Stomach (tissue), 9 donors: Measurements from ENCODE around the gene EEF1A2. TPM values are rescaled to one million over a fixed set of nuclear protein-coding genes. Genes with fewer than 3 reads are reported as not detected.

Experiments
- DNase-seq, 2 donors: peaks; one replicate each; pipeline versions ENCODE4 v3.0.0 to v3.0.0-alpha.2; 2013 to 2019
- H3K27ac ChIP-seq, 5 donors: fragments of 200-600 bp in 4 of 5; sonication (generic) in 4 of 5; one replicate each; pipeline ENCODE4 v1.5.1; 2013 to 2019; ENCODE audit warnings: mild to moderate bottlenecking in 1 of 5, moderate library complexity in 1 of 5
- H3K27me3 ChIP-seq, 3 donors: fragments of 200-600 bp; sonication (generic); one replicate each; pipeline ENCODE4 v1.5.1; 2017 to 2019; ENCODE audit warnings: mixed run types in 1 of 3
- H3K36me3 ChIP-seq, 4 donors: fragments of 200-600 bp; sonication (generic); 1 replicate in 3 of 4; 2 replicates in 1 of 4; pipeline ENCODE4 v1.5.1; 2016 to 2019
- H3K4me1 ChIP-seq, 4 donors: fragments of 200-600 bp; sonication (generic); one replicate each; pipeline ENCODE4 v1.5.1; 2016 to 2019
- H3K4me3 ChIP-seq, 4 donors: fragments of 200-600 bp; sonication (generic) in 3 of 4; one replicate each; pipeline ENCODE4 v1.5.1; 2016 to 2019; ENCODE audit warnings: mild to moderate bottlenecking in 1 of 4
- H3K9me3 ChIP-seq, 4 donors: fragments of 200-600 bp; sonication (generic); one replicate each; pipeline ENCODE4 v1.5.1; 2016 to 2019
- EP300 ChIP-seq: sonication (generic); formaldehyde crosslinking; IDR thresholded peaks from one replicate; pipeline ENCODE4 v1.6.1; 2017; ENCODE audit warnings: antibody characterized with exemption
- POLR2A ChIP-seq, 4 donors: fragments of 450-650 bp; IDR thresholded peaks; one replicate each; pipeline ENCODE4 v1.6.1; 2016; ENCODE audit warnings: antibody characterized with exemption in 4 of 4, control low read depth in 2 of 4, mild to moderate bottlenecking in 1 of 4, moderate library complexity in 1 of 4
- POLR2AphosphoS5 ChIP-seq, 3 donors: sonication (generic); formaldehyde crosslinking; IDR thresholded peaks; one replicate each; pipeline ENCODE4 v1.6.1; 2016; ENCODE audit warnings: antibody characterized with exemption in 3 of 3
- WGBS, 5 donors: extraction: QIAGEN DNeasy Blood & Tissue Kit in 3 of 5; methylation state at CpG; one replicate each; pipeline versions ENCODE4 v1.1.5 to v1.1.7; 2013 to 2018; 5-methylcytosine and 5-hydroxymethylcytosine counted together
- intact Hi-C: fragments of 100-400 bp; cut with DNase I; formaldehyde crosslinking; loops from one replicate; pipeline ENCODE4 v1.15.1; 2023; ENCODE audit warnings: low total_unique reads
- polyA plus RNA-seq, 3 donors: library from polyadenylated mRNA; stranded (reverse); fragments of 200-250 nt; gene quantifications; one replicate each; pipeline ENCODE4 v1.2.3, GENCODE V29; 2013
- total RNA-seq, 5 donors: library from RNA; depleted of rRNA; stranded (reverse); fragments of >200 nt; gene quantifications; one replicate each; pipeline versions ENCODE4 v1.1.0 to v1.2.3, GENCODE V29; 2014 to 2016
- TF ChIP-seq, protein P1 (sequence below), 7 experiments: fragments of 450-650 bp in 4 of 7; fragments of 200-600 bp in 3 of 7; sonication (generic) in 3 of 7; IDR thresholded peaks; one replicate each; pipeline ENCODE4 v1.5.1; 2016 to 2019; ENCODE audit warnings: antibody characterized with exemption in 7 of 7, control low read depth in 2 of 7, mild to moderate bottlenecking in 1 of 7
- donor health status: healthy with polysubstance abuse.
- donor health status: Bipolar disorder and iron deficiency.
- donor health status: healthy.

Gene EEF1A2
- total and polyA plus RNA-seq, 8 donors, result 0.58 to 64.8 (median 23.8) TPM; not detected in 1

DNA sequence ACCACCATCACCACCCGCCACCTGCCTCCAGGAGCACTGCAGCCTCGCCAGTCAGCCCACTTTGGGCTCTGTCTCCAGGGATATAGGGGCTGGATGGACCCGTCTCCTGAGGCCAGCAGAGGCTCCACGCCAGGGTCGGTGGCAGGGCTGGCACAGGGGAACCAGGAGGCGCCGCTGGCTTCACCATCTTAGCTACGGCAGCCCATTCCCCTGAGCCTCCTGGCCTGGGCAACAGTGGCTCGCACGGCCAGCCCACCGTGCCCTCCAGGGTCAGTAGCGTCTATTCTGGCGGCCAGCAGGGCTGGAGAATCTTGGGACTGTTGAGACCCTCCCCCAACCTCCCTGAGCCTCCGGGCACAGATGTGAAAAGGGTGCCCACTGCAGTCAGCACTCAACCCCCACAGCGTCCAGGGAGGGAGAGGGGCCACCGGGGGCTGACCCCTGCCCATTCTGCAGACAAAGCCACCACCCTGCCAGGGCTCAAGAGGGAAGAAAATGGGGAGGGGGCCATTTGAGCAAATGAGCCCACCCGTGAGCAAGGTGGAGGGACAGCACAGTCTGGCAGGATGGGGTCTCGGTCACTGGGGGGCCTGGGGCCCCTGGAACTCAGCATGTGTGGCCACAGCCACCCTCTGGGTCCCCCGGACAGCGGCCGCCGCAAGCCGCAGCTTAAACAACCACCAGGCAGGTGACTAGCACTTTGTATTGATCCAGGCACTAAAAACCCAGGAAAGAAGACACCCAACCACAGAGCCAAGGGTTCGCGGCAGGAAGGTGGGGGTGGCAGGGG lies 55.1 kb downstream of the EEF1A2 start:
- intact Hi-C loops, result no loop called here
- H3K4me3 ChIP-seq, result no peak overlapping the region
- H3K36me3 ChIP-seq, result no peaks in the 10 kb centered on the region
- TF ChIP-seq, protein P1, sequence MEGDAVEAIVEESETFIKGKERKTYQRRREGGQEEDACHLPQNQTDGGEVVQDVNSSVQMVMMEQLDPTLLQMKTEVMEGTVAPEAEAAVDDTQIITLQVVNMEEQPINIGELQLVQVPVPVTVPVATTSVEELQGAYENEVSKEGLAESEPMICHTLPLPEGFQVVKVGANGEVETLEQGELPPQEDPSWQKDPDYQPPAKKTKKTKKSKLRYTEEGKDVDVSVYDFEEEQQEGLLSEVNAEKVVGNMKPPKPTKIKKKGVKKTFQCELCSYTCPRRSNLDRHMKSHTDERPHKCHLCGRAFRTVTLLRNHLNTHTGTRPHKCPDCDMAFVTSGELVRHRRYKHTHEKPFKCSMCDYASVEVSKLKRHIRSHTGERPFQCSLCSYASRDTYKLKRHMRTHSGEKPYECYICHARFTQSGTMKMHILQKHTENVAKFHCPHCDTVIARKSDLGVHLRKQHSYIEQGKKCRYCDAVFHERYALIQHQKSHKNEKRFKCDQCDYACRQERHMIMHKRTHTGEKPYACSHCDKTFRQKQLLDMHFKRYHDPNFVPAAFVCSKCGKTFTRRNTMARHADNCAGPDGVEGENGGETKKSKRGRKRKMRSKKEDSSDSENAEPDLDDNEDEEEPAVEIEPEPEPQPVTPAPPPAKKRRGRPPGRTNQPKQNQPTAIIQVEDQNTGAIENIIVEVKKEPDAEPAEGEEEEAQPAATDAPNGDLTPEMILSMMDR (IDR thresholded peaks at IDR 0.05), result no peak
- TF ChIP-seq POLR2AphosphoS5 (IDR thresholded peaks at IDR 0.05) (no peak), EP300 (no peak), POLR2A (IDR thresholded peaks at IDR 0.05) (no peak)
- H3K9me3 ChIP-seq, result no peaks in the 10 kb centered on the region
- H3K27me3 ChIP-seq, result peaks cover 0 to 79% (median 39%) of the 10 kb centered on the region in 3 donors
- H3K27ac ChIP-seq, result no peak overlapping the region
- H3K4me1 ChIP-seq, result no peaks in the 10 kb centered on the region
- 82 to 90% (median 86%) methylated on average over 19 to 25 of the region's 25 CpGs for WGBS, 5 donors
- no peak for DNase-seq

DNA sequence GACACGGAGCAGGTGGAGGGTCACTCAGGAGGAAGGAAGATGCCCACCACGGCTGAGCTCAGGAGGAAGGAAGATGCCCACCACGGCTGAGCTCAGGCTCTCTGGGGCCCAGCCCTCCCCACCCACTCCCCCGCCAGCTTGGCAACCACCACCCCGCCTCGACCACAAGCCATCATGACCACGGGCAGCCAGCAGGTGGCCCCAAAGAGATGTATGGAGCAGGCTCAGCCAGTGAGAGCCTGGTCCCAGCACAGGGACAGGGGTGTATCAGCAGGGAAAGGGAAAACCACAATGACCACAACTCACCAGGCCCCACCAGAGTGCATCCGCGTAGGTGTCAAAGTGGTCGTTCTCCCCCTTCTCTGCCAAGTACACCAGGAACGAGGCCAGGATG lies 56.8 kb downstream of the EEF1A2 start:
- WGBS, 5 donors, result 34 to 45% (median 41%) methylated on average over 8 to 11 of the region's 11 CpGs
- Histone ChIP-seq H3K9me3 (no peaks in the 10 kb centered on the region), H3K36me3 (no peaks in the 10 kb centered on the region), H3K27me3 (peaks cover 0 to 79% (median 22%) of the 10 kb centered on the region in 3 donors), H3K4me3 (no peak overlapping the region), H3K4me1 (no peaks in the 10 kb centered on the region), H3K27ac (no peak overlapping the region)
- peak; percentile 73 to 78 for DNase-seq
- intact Hi-C loops, result no loop called here
- TF ChIP-seq, protein P1 (IDR thresholded peaks at IDR 0.05), result peak in 4 of 7 experiments; percentile 12 to 36 (median 18)
- no peak for TF ChIP-seq POLR2AphosphoS5 (IDR thresholded peaks at IDR 0.05)

GRCh38 chr20:63441136-63442099 lies 57.5 kb downstream of the EEF1A2 start:
- Histone ChIP-seq H3K27ac (no peak overlapping the region), H3K4me1 (no peaks in the 10 kb centered on the region), H3K36me3 (no peaks in the 10 kb centered on the region), H3K27me3 (peaks cover 0 to 74% (median 15%) of the 10 kb centered on the region in 3 donors), H3K9me3 (no peaks in the 10 kb centered on the region), H3K4me3 (no peak overlapping the region)
- intact Hi-C loops, result no loop called here
- no peak for DNase-seq
- WGBS, 5 donors, result 39 to 50% (median 40%) methylated on average over 20 to 22 of the region's 22 CpGs
- no peak for TF ChIP-seq EP300
- TF ChIP-seq, protein P1 (IDR thresholded peaks at IDR 0.05), result no peak
- no peak for TF ChIP-seq POLR2A (IDR thresholded peaks at IDR 0.05)

GRCh38 chr20:63440366-63440955 lies 58.4 kb downstream of the EEF1A2 start:
- Histone ChIP-seq H3K4me1 (no peaks in the 10 kb centered on the region), H3K27ac (no peak overlapping the region), H3K36me3 (no peaks in the 10 kb centered on the region), H3K4me3 (no peak overlapping the region), H3K9me3 (no peaks in the 10 kb centered on the region), H3K27me3 (peaks cover 0 to 65% (median 10%) of the 10 kb centered on the region in 3 donors)
- TF ChIP-seq POLR2AphosphoS5 (IDR thresholded peaks at IDR 0.05) (no peak), POLR2A (IDR thresholded peaks at IDR 0.05) (no peak), EP300 (no peak)
- TF ChIP-seq, protein P1 (IDR thresholded peaks at IDR 0.05), result no peak
- 73 to 83% (median 80%) methylated on average over 20 to 26 of the region's 26 CpGs for WGBS, 5 donors
- intact Hi-C loops, result no loop called here
- no peak for DNase-seq
